ENCODE data around the gene SEMA4D.

The SEMA4D gene

GRCh38 chr9:89501311-89501898 lies 3.5 kb upstream of the SEMA4D start:
- no peak for DNase-seq (ENCODE audit: low read depth, low spot score)
- in situ Hi-C loops (cut with HindIII; ENCODE audit: low sequenced_read_pairs), result no loop called here
- TF ChIP-seq CTCF (IDR thresholded peaks at IDR 0.05; ENCODE audit: low read depth, low read length), result no peak
- no peak overlapping the region for H3K4me3 ChIP-seq (ENCODE audit: low read depth, low read length)

GRCh38 chr9:89500008-89500407 lies 2.1 kb upstream of the SEMA4D start:
- in situ Hi-C loops (cut with HindIII; ENCODE audit: low sequenced_read_pairs), result no loop called here
- no peak for TF ChIP-seq CTCF (IDR thresholded peaks at IDR 0.05; ENCODE audit: low read depth, low read length)
- no peak for DNase-seq (ENCODE audit: low read depth, low spot score)
- H3K4me3 ChIP-seq (ENCODE audit: low read depth, low read length), result no peak overlapping the region

GRCh38 chr9:89498852-89499480 lies 1.1 kb upstream of the SEMA4D start:
- DNase-seq (ENCODE audit: low read depth, low spot score), result no peak
- no peak for TF ChIP-seq CTCF (IDR thresholded peaks at IDR 0.05; ENCODE audit: low read depth, low read length)
- in situ Hi-C loops (cut with HindIII; ENCODE audit: low sequenced_read_pairs), result no loop called here
- H3K4me3 ChIP-seq (ENCODE audit: low read depth, low read length), result no peak overlapping the region

- in situ Hi-C loops (cut with HindIII; ENCODE audit: low sequenced_read_pairs), result no loop called here
- DNase-seq (ENCODE audit: low read depth, low spot score), result no peak
- H3K4me3 ChIP-seq (ENCODE audit: low read depth, low read length), result peak overlapping the region; percentile 49
- no peak for TF ChIP-seq CTCF (IDR thresholded peaks at IDR 0.05; ENCODE audit: low read depth, low read length)
These were observed 503 bp downstream of the SEMA4D start for GRCh38 chr9:89497257-89497963.

GRCh38 chr9:89496645-89497256 lies 1.2 kb downstream of the SEMA4D start:
- no peak for TF ChIP-seq CTCF (IDR thresholded peaks at IDR 0.05; ENCODE audit: low read depth, low read length)
- no peak for DNase-seq (ENCODE audit: low read depth, low spot score)
- in situ Hi-C loops (cut with HindIII; ENCODE audit: low sequenced_read_pairs), result no loop called here

GRCh38 chr9:89495824-89496560 lies 1.9 kb downstream of the SEMA4D start:
- DNase-seq (ENCODE audit: low read depth, low spot score), result no peak
- in situ Hi-C loops (cut with HindIII; ENCODE audit: low sequenced_read_pairs), result no loop called here
- H3K4me3 ChIP-seq (ENCODE audit: low read depth, low read length), result no peak overlapping the region
- no peak for TF ChIP-seq CTCF (IDR thresholded peaks at IDR 0.05; ENCODE audit: low read depth, low read length)

More at GRCh38 chr9:89496645-89497256, 1.2 kb downstream of the SEMA4D start:
- H3K4me3 ChIP-seq (ENCODE audit: low read depth, low read length), result no peak overlapping the region

Measured in astrocyte of the spinal cord (primary cell).